ENCODE data around the gene FPR3. TPM values are rescaled to one million over a fixed set of nuclear protein-coding genes. Genes with fewer than 3 reads are reported as not detected.

FPR3 gene
- total RNA-seq, 1 experiment from 2014 or later: not detected

DNA sequence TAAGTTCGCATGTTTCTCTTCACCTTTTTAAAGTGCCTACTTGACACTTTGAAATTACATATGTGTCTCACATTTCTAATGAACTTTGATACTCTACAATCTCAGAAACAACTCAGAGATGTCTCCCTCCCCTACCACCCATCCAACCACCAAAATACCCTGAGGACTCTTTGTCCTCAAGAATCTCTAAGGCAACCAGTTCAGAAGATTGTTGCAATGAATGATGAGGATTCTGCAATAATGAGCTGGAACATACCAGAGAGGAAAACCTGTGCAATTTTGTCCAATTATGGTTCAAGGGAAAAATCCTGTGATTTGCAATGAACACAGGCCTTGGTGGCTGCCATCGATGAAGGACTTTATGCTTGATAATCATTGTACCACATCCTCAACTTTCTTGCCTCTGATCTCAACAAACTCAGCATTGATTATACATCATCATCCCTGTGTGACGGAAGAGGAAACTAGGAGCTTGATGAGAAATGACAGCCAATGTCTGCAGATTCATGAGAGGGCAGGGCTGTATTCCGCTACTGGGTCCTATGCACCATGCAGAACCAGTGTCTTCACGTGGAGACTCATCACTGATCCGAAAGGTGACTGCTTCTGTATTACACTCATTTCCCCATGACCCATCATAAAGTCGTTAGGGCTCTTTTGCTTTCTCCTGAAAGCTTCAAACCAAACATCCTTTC lies 44.4 kb upstream of the FPR3 start:
- CTCF ChIA-PET: no interaction called here
- Histone ChIP-seq H3K4me3 (ENCODE audit: low read depth, low read length) (no peak overlapping the region), H3K27me3 (replicated peaks; ENCODE audit: control insufficient read depth, insufficient read depth, low read length) (no peaks in the 10 kb centered on the region), H3K4me1 (no peaks in the 10 kb centered on the region), H3K36me3 (ENCODE audit: control insufficient read depth, insufficient read depth, low read length) (no peaks in the 10 kb centered on the region), H3K9me3 (no peaks in the 10 kb centered on the region)
- no TSS peak for BruUV-seq (replicated peaks)
- H3K27me3 Mint-ChIP-seq (ENCODE audit: insufficient read depth, unreplicated experiment): peaks cover 3% of the 10 kb centered on the region
- H3K27ac Mint-ChIP-seq (ENCODE audit: unreplicated experiment): no peak overlapping the region
- intact Hi-C loops (cut with micrococcal nuclease; ENCODE audit: unreplicated experiment): no loop called here
- TF ChIP-seq, protein P1, sequence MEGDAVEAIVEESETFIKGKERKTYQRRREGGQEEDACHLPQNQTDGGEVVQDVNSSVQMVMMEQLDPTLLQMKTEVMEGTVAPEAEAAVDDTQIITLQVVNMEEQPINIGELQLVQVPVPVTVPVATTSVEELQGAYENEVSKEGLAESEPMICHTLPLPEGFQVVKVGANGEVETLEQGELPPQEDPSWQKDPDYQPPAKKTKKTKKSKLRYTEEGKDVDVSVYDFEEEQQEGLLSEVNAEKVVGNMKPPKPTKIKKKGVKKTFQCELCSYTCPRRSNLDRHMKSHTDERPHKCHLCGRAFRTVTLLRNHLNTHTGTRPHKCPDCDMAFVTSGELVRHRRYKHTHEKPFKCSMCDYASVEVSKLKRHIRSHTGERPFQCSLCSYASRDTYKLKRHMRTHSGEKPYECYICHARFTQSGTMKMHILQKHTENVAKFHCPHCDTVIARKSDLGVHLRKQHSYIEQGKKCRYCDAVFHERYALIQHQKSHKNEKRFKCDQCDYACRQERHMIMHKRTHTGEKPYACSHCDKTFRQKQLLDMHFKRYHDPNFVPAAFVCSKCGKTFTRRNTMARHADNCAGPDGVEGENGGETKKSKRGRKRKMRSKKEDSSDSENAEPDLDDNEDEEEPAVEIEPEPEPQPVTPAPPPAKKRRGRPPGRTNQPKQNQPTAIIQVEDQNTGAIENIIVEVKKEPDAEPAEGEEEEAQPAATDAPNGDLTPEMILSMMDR (IDR thresholded peaks at IDR 0.05; ENCODE audit: insufficient read depth in 1 of 2, low read depth in 1 of 2, low read length in 1 of 2, severe bottlenecking in 1 of 2, unreplicated experiment in 1 of 2): no peak
- no peaks in the 10 kb centered on the region for H3K36me3 Mint-ChIP-seq (ENCODE audit: insufficient read depth, unreplicated experiment)
- no peak overlapping the region for H3K4me3 Mint-ChIP-seq (ENCODE audit: unreplicated experiment)
- DNase-seq: no peak
- POLR2A ChIA-PET: interaction anchor here (0.6 kb wide), 1 partner anchor 9 kb away, joined by 4 read pairs; no protein-coding TSS in a partner anchor
- peaks cover 49% of the 10 kb centered on the region for H3K9me3 Mint-ChIP-seq (ENCODE audit: unreplicated experiment)
- no peaks in the 10 kb centered on the region for H3K4me1 Mint-ChIP-seq (ENCODE audit: low read depth, unreplicated experiment)

DNA sequence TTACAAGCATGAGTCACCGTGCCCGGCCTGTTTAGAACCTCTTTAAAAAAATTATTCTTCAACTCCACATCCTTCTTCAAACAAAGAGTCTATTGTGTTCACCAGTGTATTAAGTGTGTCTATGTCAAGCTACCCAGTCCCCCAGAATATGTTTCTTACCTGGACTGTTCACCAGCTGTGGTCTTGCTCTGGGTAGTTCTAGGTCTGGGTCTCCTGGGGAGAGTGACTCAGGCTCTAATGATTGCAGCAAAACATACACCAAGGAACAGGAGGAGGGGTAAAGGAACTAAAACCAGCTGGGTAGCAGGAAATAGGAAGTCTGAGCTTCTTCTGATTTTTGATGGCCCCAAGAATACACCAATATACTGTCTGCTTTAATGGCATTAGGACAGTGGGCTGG lies 43.3 kb upstream of the FPR3 start, which contains the start of gene FPR1:
TSS of gene FPR1 (minus strand) at position 224 of the 400 bp plus-strand sequence. CDS start 4,884 bp downstream, outside the sequence.
- BruUV-seq (replicated peaks): no TSS peak
- POLR2A ChIA-PET: no interaction called here

DNA sequence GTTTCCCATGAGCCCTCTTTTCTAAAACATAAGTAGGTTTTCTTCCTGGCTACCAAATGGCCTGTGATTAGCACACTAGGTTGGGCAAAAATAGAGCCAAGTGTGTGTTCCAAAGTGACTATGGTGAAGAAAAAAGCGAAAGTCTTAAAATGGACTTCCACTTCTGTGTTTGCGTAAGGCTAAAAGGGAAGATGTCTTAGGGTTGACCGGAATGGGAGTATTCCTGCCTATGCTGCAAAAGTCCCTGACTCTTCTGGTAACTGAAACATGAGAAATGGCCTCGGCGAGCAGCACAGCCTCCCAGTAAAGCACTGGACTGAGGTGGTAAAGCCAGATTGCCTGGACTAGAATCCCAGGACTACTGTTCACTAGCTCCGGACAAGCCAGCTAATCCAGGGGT lies 40.8 kb upstream of the FPR3 start:
- Histone ChIP-seq H3K36me3 (ENCODE audit: control insufficient read depth, insufficient read depth, low read length) (no peaks in the 10 kb centered on the region), H3K27me3 (replicated peaks; ENCODE audit: control insufficient read depth, insufficient read depth, low read length) (no peaks in the 10 kb centered on the region), H3K9me3 (no peaks in the 10 kb centered on the region), H3K4me1 (no peaks in the 10 kb centered on the region), H3K4me3 (ENCODE audit: low read depth, low read length) (no peak overlapping the region)
- Mint-ChIP-seq H3K27me3 (ENCODE audit: insufficient read depth, unreplicated experiment) (peaks cover 3% of the 10 kb centered on the region), H3K36me3 (ENCODE audit: insufficient read depth, unreplicated experiment) (no peaks in the 10 kb centered on the region), H3K4me3 (ENCODE audit: unreplicated experiment) (no peak overlapping the region), H3K27ac (ENCODE audit: unreplicated experiment) (no peak overlapping the region), H3K9me3 (ENCODE audit: unreplicated experiment) (peaks cover 38% of the 10 kb centered on the region), H3K4me1 (ENCODE audit: low read depth, unreplicated experiment) (no peaks in the 10 kb centered on the region)
- intact Hi-C loops (cut with micrococcal nuclease; ENCODE audit: unreplicated experiment): no loop called here
- DNase-seq: no peak
- POLR2A ChIA-PET: no interaction called here
- CTCF ChIA-PET: no interaction called here
- TF ChIP-seq, protein P1 (IDR thresholded peaks at IDR 0.05; ENCODE audit: insufficient read depth in 1 of 2, low read depth in 1 of 2, low read length in 1 of 2, severe bottlenecking in 1 of 2, unreplicated experiment in 1 of 2): no peak
- no TSS peak for BruUV-seq (replicated peaks)

More for the DNA sequence above, 43.3 kb upstream of the FPR3 start, which contains the start of gene FPR1:
- CTCF ChIA-PET: no interaction called here
- Mint-ChIP-seq H3K36me3 (ENCODE audit: insufficient read depth, unreplicated experiment) (no peaks in the 10 kb centered on the region), H3K27ac (ENCODE audit: unreplicated experiment) (no peak within 1 kb of the TSS), H3K4me1 (ENCODE audit: low read depth, unreplicated experiment) (no peaks in the 10 kb centered on the region), H3K4me3 (ENCODE audit: unreplicated experiment) (no peak within 1 kb of the TSS), H3K9me3 (ENCODE audit: unreplicated experiment) (peaks cover 53% of the 10 kb centered on the region), H3K27me3 (ENCODE audit: insufficient read depth, unreplicated experiment) (peaks cover 3% of the 10 kb centered on the region)
- H3K4me1 ChIP-seq: no peaks in the 10 kb centered on the region
- H3K36me3 ChIP-seq (ENCODE audit: control insufficient read depth, insufficient read depth, low read length): no peaks in the 10 kb centered on the region
- no peak within 1 kb of the TSS for H3K4me3 ChIP-seq (ENCODE audit: low read depth, low read length)
- no peaks in the 10 kb centered on the region for H3K9me3 ChIP-seq
- intact Hi-C loops (cut with micrococcal nuclease; ENCODE audit: unreplicated experiment): no loop called here
- TF ChIP-seq, protein P1 (IDR thresholded peaks at IDR 0.05; ENCODE audit: insufficient read depth in 1 of 2, low read depth in 1 of 2, low read length in 1 of 2, severe bottlenecking in 1 of 2, unreplicated experiment in 1 of 2): no peak
- DNase-seq: no peak
- no peaks in the 10 kb centered on the region for H3K27me3 ChIP-seq (replicated peaks; ENCODE audit: control insufficient read depth, insufficient read depth, low read length)
